Measurements from ENCODE around the gene FBLN5. TPM values are rescaled to one million over a fixed set of nuclear protein-coding genes. Genes with fewer than 3 reads are reported as not detected.

FBLN5 gene
- total and polyA plus RNA-seq, 2 donors (not counting 3 experiments of a cell fraction or from before 2014, with no cell fraction given) = 27.6 to 33.1 TPM

- Histone ChIP-seq H3K4me2 (ENCODE audit: insufficient read depth, low read length) (no peak overlapping the region), H3K9ac (replicated peaks; ENCODE audit: extremely low read depth, insufficient read depth, low read length) (no peak overlapping the region), H3K36me3 (ENCODE audit: control insufficient read depth in 2 of 2, extremely low read depth in 1 of 2, insufficient read depth in 2 of 2, low read length in 2 of 2) (peaks cover 2 to 4% of the 10 kb centered on the region in 2 experiments), H3K9me3 (replicated peaks; ENCODE audit: control insufficient read depth, insufficient read depth, low read length) (no peaks in the 10 kb centered on the region), H3K9me1 (replicated peaks; ENCODE audit: control insufficient read depth, extremely low read depth, insufficient read depth, low read length) (peaks cover 2% of the 10 kb centered on the region), H4K20me1 (replicated peaks; ENCODE audit: control insufficient read depth, extremely low read depth, insufficient read depth, low read length) (no peaks in the 10 kb centered on the region), H3K27me3 (ENCODE audit: control insufficient read depth in 2 of 2, insufficient read depth in 2 of 2, low read length in 2 of 2) (no peaks in the 10 kb centered on the region), H3K4me1 (ENCODE audit: control insufficient read depth, extremely low read depth, insufficient read depth, low read length) (no peaks in the 10 kb centered on the region), H2AFZ (ENCODE audit: low read depth, low read length) (no peak overlapping the region), H3K79me2 (ENCODE audit: control insufficient read depth, insufficient read depth, low read length) (no peaks in the 10 kb centered on the region), H3K4me3 (replicated peaks in 1 of 3; ENCODE audit: insufficient read depth in 1 of 3, low read depth in 1 of 3, low read length in 3 of 3) (no peak overlapping the region), H3K27ac (ENCODE audit: insufficient read depth, low read depth, low read length) (no peak overlapping the region)
- POLR2A ChIA-PET = no interaction called here
- intact Hi-C loops (cut with micrococcal nuclease) (no loop called here), dilution Hi-C loops (cut with MboI; ENCODE audit: extremely low pct_ligation_motif_present, low sequenced_read_pairs) (no loop called here)
- no TSS peak for BruUV-seq (replicated peaks)
- DNase-seq (ENCODE audit: low read depth, low spot score) (no peak), FAIRE-seq (no peak)
- CTCF ChIA-PET = interaction anchor here (2.6 kb wide), 1 partner anchor 29 kb away, joined by 10 read pairs; no protein-coding TSS in a partner anchor
- TF ChIP-seq CTCF (IDR thresholded peaks at IDR 0.05; ENCODE audit: extremely low read depth in 1 of 2, insufficient read depth in 1 of 2, low read depth in 1 of 2, low read length in 2 of 2) (no peak), MAX (IDR thresholded peaks at IDR 0.05; ENCODE audit: insufficient read depth, insufficient read length) (no peak), POLR2A (IDR thresholded peaks at IDR 0.05; ENCODE audit: low read depth, low read length) (no peak), FOS (IDR thresholded peaks at IDR 0.05; ENCODE audit: borderline replicate concordance, insufficient read depth, low read length) (no peak), GATA2 (IDR thresholded peaks at IDR 0.05; ENCODE audit: insufficient read depth, insufficient read length, low read depth, low read length) (no peak), MYC (IDR thresholded peaks at IDR 0.05; ENCODE audit: low read depth, low read length) (no peak), EZH2 (IDR thresholded peaks at IDR 0.05; ENCODE audit: borderline replicate concordance, low read depth, low read length, severe bottlenecking) (no peak), POLR2AphosphoS5 (IDR thresholded peaks at IDR 0.05; ENCODE audit: insufficient read depth, low read depth, low read length) (no peak), JUN (IDR thresholded peaks at IDR 0.05; ENCODE audit: borderline replicate concordance, insufficient read depth, insufficient read length, low read depth) (no peak)
Measured at GRCh38 chr14:91968280-91968679, 20.8 kb upstream of the FBLN5 start.

Measured in endothelial cell of umbilical vein (primary cell).